Spleen (tissue), 11 donors: ENCODE results near the gene KHDRBS2. TPM values are rescaled to one million over a fixed set of nuclear protein-coding genes. Genes with fewer than 3 reads are reported as not detected.

ENCODE experiments used
- DNase-seq: peaks from one replicate; pipeline ENCODE4 v3.0.0-alpha.2; 2020
- H3K27ac ChIP-seq, 8 donors: fragments of 200-600 bp; sonication (generic) in 7 of 8; 1 replicate in 4 of 8; 2 replicates in 4 of 8; pipeline versions ENCODE4 v1.5.0 to v1.8.0; 2016 to 2021; ENCODE audit warnings: inconsistent platforms in 4 of 8, mild to moderate bottlenecking in 4 of 8, moderate library complexity in 1 of 8
- H3K27me3 ChIP-seq, 7 donors: fragments of 200-600 bp; sonication (generic) in 6 of 7; replicated peaks in 1 of 7; 1 replicate in 4 of 7; 2 replicates in 3 of 7; pipeline versions ENCODE4 v1.5.0 to v1.8.0; 2016 to 2021; ENCODE audit warnings: inconsistent platforms in 3 of 7, mild to moderate bottlenecking in 1 of 7
- H3K36me3 ChIP-seq, 6 donors: fragments of 200-600 bp; sonication (generic) in 5 of 6; 1 replicate in 4 of 6; 2 replicates in 2 of 6; pipeline versions ENCODE4 v1.5.0 to v1.8.0; 2016 to 2021; ENCODE audit warnings: inconsistent platforms in 2 of 6
- H3K4me1 ChIP-seq, 6 donors: fragments of 200-600 bp; sonication (generic) in 5 of 6; 1 replicate in 3 of 6; 2 replicates in 3 of 6; pipeline versions ENCODE4 v1.5.0 to v1.8.0; 2016 to 2021; ENCODE audit warnings: inconsistent platforms in 3 of 6
- H3K4me3 ChIP-seq, 8 donors: fragments of 200-600 bp; sonication (generic) in 7 of 8; 1 replicate in 4 of 8; 2 replicates in 4 of 8; pipeline versions ENCODE4 v1.5.0 to v1.8.0; 2016 to 2021; ENCODE audit warnings: inconsistent platforms in 4 of 8, mild to moderate bottlenecking in 4 of 8, moderate library complexity in 2 of 8
- H3K9me3 ChIP-seq, 8 donors: fragments of 200-600 bp; sonication (generic) in 7 of 8; 1 replicate in 4 of 8; 2 replicates in 4 of 8; pipeline versions ENCODE4 v1.5.0 to v1.8.0; 2016 to 2021; ENCODE audit warnings: inconsistent platforms in 4 of 8
- POLR2A ChIP-seq, 3 donors: fragments of 450-650 bp; IDR thresholded peaks; one replicate each; pipeline ENCODE4 v1.5.1; 2017; ENCODE audit warnings: antibody characterized with exemption in 3 of 3, mild to moderate bottlenecking in 1 of 3
- POLR2AphosphoS5 ChIP-seq, 3 donors: sonication (generic); formaldehyde crosslinking; IDR thresholded peaks; one replicate each; pipeline ENCODE4 v1.5.1; 2017; ENCODE audit warnings: antibody characterized with exemption in 3 of 3
- WGBS, 5 donors: extraction: QIAGEN DNeasy Blood & Tissue Kit in 3 of 5; methylation state at CpG; one replicate each; pipeline versions ENCODE4 v1.1.5 to v1.1.7; 2013 to 2018; 5-methylcytosine and 5-hydroxymethylcytosine counted together
- intact Hi-C: fragments of 100-400 bp; cut with DNase I; formaldehyde crosslinking; loops from one replicate; pipeline ENCODE4 v1.15.0; 2023; ENCODE audit warnings: low total_unique reads
- polyA plus RNA-seq, 3 donors: library from polyadenylated mRNA; stranded (reverse); fragments of 200-250 nt; gene quantifications; one replicate each; pipeline ENCODE4 v1.2.1, GENCODE V29; 2013
- total RNA-seq, 7 donors: library from RNA; depleted of rRNA in 3 of 7; stranded (reverse); fragments of >200 nt in 3 of 7; fragmentation: NEBNext Ultra II Directional in 4 of 7; extraction: Animal tissue kit (Norgen Biotek cat#: 25700) in 4 of 7; gene quantifications; one replicate each; pipeline versions ENCODE4 v1.1.0 to v1.2.1, GENCODE V29; 2016 to 2021
- TF ChIP-seq, protein P1 (sequence below), 11 experiments: fragments of 200-600 bp in 7 of 11; fragments of 450-650 bp in 4 of 11; sonication (generic) in 4 of 11; IDR thresholded peaks in 8 of 11; conservative IDR thresholded peaks in 3 of 11; 1 replicate in 7 of 11; 2 replicates in 4 of 11; pipeline versions ENCODE4 v1.4.0 to v1.8.0; 2016 to 2021; ENCODE audit warnings: antibody characterized with exemption in 11 of 11, inconsistent platforms in 4 of 11, mild to moderate bottlenecking in 1 of 11
- donor health status: healthy with polysubstance abuse.
- donor health status: DM: no; HTN: no; CAD: no; lungs with moderate emphysema.
- donor health status: DM: no; HTN: no; CAD: no.
- donor health status: Bipolar disorder and iron deficiency.
- donor health status: healthy.
- donor health status: DM: no; HTN: no; CAD: no.
- donor health status: DM: yes; HTN: yes; CAD: no.

Gene KHDRBS2
- total and polyA plus RNA-seq, 10 donors: 1.0 to 11.7 (median 3.9) TPM

DNA sequence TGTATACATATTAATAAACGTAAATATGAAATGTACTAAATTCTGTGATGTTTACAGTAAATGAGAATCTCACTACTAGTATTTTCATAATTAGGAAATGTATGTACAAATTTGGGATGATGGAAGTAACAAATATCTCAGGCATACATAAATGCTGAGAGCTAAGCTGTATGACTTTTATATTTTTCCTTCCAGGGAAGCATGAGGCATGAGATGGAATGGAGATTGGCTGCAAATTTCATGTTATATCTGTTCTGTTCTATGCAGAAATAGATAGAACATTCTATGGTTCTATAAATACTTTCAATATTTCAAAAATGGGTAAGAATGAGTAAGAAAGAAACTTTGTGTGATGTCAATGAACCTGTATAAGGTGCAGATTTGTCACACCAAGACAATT, 335.2 kb downstream of the KHDRBS2 start:
- Histone ChIP-seq H3K36me3 (no peaks in the 10 kb centered on the region), H3K4me3 (no peak overlapping the region), H3K27me3 (no peaks in the 10 kb centered on the region), H3K9me3 (peaks cover 0 to 3% (median 0%) of the 10 kb centered on the region in 8 donors), H3K4me1 (no peaks in the 10 kb centered on the region), H3K27ac (no peak overlapping the region)
- intact Hi-C loops: no loop called here
- 77 to 94% (median 89%) methylated on average over 1 of the region's 1 CpG for WGBS, 5 donors
- TF ChIP-seq POLR2AphosphoS5 (IDR thresholded peaks at IDR 0.05) (no peak), POLR2A (IDR thresholded peaks at IDR 0.05) (no peak)
- TF ChIP-seq, protein P1, sequence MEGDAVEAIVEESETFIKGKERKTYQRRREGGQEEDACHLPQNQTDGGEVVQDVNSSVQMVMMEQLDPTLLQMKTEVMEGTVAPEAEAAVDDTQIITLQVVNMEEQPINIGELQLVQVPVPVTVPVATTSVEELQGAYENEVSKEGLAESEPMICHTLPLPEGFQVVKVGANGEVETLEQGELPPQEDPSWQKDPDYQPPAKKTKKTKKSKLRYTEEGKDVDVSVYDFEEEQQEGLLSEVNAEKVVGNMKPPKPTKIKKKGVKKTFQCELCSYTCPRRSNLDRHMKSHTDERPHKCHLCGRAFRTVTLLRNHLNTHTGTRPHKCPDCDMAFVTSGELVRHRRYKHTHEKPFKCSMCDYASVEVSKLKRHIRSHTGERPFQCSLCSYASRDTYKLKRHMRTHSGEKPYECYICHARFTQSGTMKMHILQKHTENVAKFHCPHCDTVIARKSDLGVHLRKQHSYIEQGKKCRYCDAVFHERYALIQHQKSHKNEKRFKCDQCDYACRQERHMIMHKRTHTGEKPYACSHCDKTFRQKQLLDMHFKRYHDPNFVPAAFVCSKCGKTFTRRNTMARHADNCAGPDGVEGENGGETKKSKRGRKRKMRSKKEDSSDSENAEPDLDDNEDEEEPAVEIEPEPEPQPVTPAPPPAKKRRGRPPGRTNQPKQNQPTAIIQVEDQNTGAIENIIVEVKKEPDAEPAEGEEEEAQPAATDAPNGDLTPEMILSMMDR (IDR thresholded peaks at IDR 0.05 in 8 of 11, conservative IDR thresholded peaks at IDR 0.05 in 3 of 11): no peak
- DNase-seq: no peak

- no peaks in the 10 kb centered on the region for H3K9me3 ChIP-seq
- intact Hi-C loops: no loop called here
- DNase-seq: no peak
- H3K36me3 ChIP-seq: no peaks in the 10 kb centered on the region
- 50 to 86% (median 79%) methylated on average over 1 of the region's 1 CpG for WGBS, 5 donors
- H3K4me1 ChIP-seq: no peaks in the 10 kb centered on the region
- H3K27me3 ChIP-seq: no peaks in the 10 kb centered on the region
- TF ChIP-seq POLR2A (IDR thresholded peaks at IDR 0.05) (no peak), POLR2AphosphoS5 (IDR thresholded peaks at IDR 0.05) (no peak)
- TF ChIP-seq, protein P1 (IDR thresholded peaks at IDR 0.05 in 8 of 11, conservative IDR thresholded peaks at IDR 0.05 in 3 of 11): no peak
- no peak overlapping the region for H3K27ac ChIP-seq
- no peak overlapping the region for H3K4me3 ChIP-seq
These were observed 336.1 kb downstream of the KHDRBS2 start for GRCh38 chr6:61949971-61950370.

- no peak overlapping the region for H3K27ac ChIP-seq
- H3K36me3 ChIP-seq: no peaks in the 10 kb centered on the region
- H3K4me1 ChIP-seq: no peaks in the 10 kb centered on the region
- intact Hi-C loops: no loop called here
- DNase-seq: no peak
- TF ChIP-seq POLR2AphosphoS5 (IDR thresholded peaks at IDR 0.05) (no peak), POLR2A (IDR thresholded peaks at IDR 0.05) (no peak)
- TF ChIP-seq, protein P1 (IDR thresholded peaks at IDR 0.05 in 8 of 11, conservative IDR thresholded peaks at IDR 0.05 in 3 of 11): no peak
- no peaks in the 10 kb centered on the region for H3K27me3 ChIP-seq
- no peak overlapping the region for H3K4me3 ChIP-seq
- H3K9me3 ChIP-seq: no peaks in the 10 kb centered on the region
These were observed 336.9 kb downstream of the KHDRBS2 start for GRCh38 chr6:61949161-61949560.

- no peak for DNase-seq
- TF ChIP-seq POLR2A (IDR thresholded peaks at IDR 0.05): no peak
- TF ChIP-seq POLR2AphosphoS5 (IDR thresholded peaks at IDR 0.05): no peak
- TF ChIP-seq, protein P1 (IDR thresholded peaks at IDR 0.05 in 8 of 11, conservative IDR thresholded peaks at IDR 0.05 in 3 of 11): no peak
- H3K36me3 ChIP-seq: no peaks in the 10 kb centered on the region
- no peak overlapping the region for H3K4me3 ChIP-seq
- H3K27ac ChIP-seq: no peak overlapping the region
- no peaks in the 10 kb centered on the region for H3K27me3 ChIP-seq
- intact Hi-C loops: no loop called here
- H3K4me1 ChIP-seq: no peaks in the 10 kb centered on the region
- H3K9me3 ChIP-seq: peaks cover 0 to 10% (median 0%) of the 10 kb centered on the region in 8 donors
These were observed 338.6 kb downstream of the KHDRBS2 start for GRCh38 chr6:61947311-61947947.
